D721Med (cell line): ENCODE results near the gene COL4A2.
"Not testable (repeated sequence)": the region's sequence is repeated elsewhere in the genome, so short reads cannot be mapped to it uniquely, and the experiment has no call there.

Experiments
- DNase-seq: peaks from one replicate; pipeline ENCODE4 v3.0.0; 2011; ENCODE audit warnings: low spot score; ENCODE audit not compliant: insufficient read length
- FAIRE-seq: peaks from 2 replicates; lab custom pipeline; 2011; peaks lifted over from hg19 to GRCh38; lab: Jason Lieb, UNC
- TF ChIP-seq, protein P1 (sequence below): IDR thresholded peaks from 2 replicates; pipeline ENCODE4 v1.5.1; 2012; ENCODE audit warnings: mild to moderate bottlenecking, control low read depth; ENCODE audit not compliant: insufficient read depth; ENCODE audit errors: missing control alignments

The COL4A2 gene

DNA sequence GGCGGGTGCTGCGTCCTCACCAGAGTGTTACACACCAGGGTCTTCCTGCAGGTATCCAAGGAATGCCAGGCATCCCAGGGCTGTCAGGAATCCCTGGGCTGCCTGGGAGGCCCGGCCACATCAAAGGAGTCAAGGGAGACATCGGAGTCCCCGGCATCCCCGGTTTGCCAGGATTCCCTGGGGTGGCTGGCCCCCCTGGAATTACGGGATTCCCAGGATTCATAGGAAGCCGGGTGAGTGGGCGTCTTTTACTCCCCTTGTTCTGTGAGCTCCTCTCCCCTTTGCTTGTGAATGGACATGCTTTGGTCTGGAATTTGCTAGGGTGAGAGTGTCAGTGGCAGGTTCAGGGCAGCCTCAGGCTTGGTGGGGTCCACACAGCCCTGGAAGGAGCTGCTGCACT is 178.5 kb downstream of the COL4A2 start:
- FAIRE-seq = no peak

DNA sequence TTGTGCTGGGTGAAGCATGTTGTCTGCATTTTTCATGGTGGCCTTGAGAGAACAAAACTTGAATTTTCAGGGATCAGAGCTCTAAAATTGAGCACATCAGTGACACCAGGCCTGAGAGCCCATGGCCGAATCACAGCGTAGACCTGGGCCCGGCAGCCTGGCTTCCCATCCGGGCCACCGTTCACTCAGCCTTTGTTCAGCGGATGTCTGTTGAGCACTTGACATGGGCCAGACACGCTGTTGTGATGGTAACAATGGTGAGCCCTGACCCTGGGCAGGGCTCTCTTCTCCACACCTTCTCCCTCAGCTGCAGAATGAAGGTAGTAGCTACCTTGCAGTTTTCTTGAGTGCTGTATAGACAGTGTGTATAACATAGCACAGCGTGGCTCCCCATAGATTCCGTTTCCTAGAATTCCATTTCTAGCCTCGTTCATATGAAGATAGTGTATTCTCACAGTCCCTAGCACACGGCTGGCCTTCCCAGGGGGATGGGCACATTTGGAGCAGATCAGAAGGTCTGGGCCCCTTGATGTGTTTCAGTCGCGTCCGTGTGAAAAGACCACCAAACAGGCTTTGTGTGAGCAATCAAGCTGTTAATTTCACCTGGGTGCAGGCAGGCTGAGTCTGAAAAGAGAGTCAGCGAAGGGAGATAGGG is 179.1 kb downstream of the COL4A2 start:
- no peak for FAIRE-seq
- TF ChIP-seq, protein P1, sequence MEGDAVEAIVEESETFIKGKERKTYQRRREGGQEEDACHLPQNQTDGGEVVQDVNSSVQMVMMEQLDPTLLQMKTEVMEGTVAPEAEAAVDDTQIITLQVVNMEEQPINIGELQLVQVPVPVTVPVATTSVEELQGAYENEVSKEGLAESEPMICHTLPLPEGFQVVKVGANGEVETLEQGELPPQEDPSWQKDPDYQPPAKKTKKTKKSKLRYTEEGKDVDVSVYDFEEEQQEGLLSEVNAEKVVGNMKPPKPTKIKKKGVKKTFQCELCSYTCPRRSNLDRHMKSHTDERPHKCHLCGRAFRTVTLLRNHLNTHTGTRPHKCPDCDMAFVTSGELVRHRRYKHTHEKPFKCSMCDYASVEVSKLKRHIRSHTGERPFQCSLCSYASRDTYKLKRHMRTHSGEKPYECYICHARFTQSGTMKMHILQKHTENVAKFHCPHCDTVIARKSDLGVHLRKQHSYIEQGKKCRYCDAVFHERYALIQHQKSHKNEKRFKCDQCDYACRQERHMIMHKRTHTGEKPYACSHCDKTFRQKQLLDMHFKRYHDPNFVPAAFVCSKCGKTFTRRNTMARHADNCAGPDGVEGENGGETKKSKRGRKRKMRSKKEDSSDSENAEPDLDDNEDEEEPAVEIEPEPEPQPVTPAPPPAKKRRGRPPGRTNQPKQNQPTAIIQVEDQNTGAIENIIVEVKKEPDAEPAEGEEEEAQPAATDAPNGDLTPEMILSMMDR = no peak
- DNase-seq = no peak

More for the DNA sequence above, 178.5 kb downstream of the COL4A2 start:
- TF ChIP-seq, protein P1 = no peak
- DNase-seq = no peak

DNA sequence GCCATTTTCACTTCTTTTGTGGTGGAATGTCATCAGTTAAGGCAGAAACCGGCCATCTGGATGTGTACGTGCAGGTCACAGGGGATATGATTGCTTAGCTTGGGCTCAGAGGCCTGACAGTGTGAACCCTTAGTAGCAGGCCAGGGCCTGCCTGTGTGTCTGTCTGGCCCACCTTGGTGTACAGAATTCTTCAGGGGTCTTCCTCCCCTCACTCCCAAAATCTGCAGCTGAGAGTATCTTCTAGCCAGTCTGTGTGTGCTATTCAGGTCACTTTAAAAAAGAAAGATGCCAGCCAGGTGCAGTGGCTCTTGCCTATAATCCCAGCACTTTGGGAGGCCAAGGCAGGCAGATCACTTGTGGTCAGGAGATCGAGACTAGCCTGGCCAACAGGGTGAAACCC is 179.8 kb downstream of the COL4A2 start:
- not testable (repeated sequence) for DNase-seq, FAIRE-seq

DNA sequence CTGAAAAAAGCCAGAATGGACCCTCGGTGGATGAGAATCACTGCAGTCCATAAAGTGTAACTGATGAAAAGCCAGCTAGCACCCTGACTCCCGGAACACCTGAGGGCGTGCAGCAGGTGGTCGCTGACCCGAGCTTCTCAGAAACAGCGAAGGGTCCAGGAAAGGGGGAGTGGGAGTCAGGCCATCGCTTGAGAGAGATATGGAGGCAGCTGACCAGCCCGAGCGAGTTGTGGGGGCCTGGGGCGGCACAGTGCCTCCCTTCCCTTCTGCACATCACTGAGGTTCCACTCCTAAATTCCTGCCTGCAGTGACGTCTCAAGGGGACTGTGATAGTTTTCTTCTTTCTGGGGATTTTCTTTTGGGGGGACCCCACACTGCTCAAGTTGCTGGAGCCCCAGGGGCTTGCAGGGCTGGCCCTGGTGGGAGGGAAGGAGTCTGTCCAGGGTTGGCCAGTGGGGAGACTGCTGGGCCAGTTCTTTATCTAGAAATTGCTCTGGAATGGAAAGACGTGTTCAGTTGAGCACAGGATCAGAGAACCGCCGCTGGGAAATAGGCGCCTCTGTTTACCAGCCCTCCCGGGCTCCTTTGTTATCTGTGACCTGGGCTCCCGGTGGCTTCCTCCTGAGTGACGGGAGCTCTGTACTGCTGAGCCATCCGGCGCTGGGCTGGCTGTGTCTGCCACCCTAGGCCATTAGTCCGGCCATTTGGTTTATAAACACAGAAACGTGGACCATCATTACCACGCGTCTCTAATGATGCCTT is 183.1 kb downstream of the COL4A2 start:
- DNase-seq (no peak), FAIRE-seq (no peak)
- TF ChIP-seq, protein P1 = no peak

DNA sequence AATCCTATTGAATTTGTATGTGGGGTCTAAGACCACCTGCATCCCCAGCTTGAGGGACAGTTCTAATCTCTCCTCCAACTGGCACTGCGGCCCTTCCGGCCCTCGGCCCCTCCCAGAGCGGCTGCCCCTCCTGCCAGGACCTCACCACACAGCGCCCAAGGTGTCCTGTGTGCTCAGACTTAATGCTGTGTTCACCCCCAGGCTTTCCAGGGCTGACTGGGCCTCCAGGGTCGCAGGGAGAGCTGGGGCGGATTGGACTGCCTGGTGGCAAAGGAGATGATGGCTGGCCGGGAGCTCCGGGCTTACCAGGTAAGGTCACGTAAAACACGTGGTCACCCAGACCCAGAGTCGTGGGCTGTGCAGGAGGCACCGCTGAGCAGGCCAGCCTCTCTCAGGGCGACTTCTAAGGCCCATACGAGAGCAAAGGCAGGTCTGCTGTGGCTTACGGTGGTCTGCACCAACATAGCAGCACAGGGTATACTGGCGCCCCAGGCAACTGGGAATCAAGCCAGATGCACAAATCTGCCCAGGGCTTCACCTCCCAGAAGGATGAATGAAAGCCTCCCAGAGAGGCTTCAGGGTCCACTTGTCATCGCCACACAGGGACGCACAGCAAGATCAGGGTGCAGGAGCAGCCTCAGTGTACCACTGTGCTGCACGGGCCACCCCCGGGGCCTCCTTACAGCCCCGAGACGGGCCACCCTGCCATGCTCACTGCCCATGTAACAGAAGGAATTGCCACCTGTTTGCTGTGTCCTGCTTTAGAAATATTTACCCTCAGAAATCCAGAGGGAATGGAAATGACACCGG is 185.0 kb downstream of the COL4A2 start:
- FAIRE-seq = no peak
- no peak for DNase-seq
- TF ChIP-seq, protein P1 = no peak

DNA sequence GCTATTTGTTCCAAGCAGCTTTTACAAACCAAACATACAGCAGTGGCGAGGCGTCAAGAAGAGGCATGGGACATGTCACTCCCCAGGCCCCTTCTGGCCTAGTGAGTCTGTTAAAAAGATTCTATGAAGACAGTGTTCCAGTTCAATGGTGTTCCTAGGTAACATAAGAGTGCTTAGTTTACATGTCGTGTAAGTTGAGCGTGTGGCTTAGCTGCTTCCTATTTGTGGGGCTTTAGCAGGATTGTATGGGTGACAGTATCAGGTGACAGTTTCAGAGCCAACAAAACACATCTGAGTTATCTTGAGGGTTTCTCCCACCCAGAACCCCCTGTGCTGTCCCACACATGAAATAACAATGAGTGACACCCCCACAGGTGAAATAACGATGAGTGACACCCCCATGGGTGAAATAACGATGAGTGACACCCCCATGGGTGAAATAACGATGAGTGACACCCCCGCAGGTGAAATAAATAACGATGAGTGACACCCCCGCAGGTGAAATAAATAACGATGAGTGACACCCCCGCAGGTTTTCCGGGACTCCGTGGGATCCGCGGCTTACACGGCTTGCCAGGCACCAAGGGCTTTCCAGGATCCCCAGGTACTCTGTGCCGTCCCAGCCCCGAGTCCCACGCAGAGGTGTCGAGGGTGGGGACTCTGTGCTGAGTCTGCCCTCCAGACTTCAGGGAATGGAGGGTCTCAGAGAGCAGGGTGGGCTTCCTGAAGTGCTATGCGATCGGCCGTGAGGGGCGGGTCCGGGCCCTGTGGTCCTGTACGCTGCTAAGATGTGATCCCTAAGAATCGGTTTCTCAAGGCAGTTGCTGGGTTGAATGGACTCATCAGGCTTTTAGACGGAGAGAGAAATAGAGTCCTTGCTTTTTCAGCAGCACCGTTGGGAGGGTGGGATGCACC is 185.9 kb downstream of the COL4A2 start:
- DNase-seq (no peak), FAIRE-seq (no peak)
- TF ChIP-seq, protein P1 = no peak
